Measurements from ENCODE around the gene CADM1. TPM values are rescaled to one million over a fixed set of nuclear protein-coding genes. Genes with fewer than 3 reads are reported as not detected.

The CADM1 gene
- polyA plus RNA-seq, 1 experiment, result 31.8 TPM

DNA sequence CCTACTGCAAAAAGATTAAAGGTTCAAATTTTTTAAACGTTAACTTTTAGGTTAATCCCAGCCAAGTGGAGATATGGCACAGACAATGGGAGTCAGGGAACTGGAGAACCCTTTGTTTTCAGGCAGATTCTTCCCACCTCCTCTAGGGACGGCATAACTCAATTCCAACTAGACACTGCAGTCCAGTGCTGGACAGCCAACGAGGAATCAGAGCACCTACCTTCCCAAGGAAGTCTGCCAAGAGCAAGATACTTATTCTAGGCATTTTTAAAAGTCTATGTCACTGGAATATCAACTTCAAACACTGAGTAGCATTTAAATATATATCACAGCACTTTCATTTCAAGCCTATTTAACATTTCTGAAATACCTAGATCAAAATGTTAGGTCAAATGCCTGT is 7.3 kb downstream of the CADM1 start:
- POLR2A ChIA-PET, result no interaction called here
- Histone ChIP-seq H3K36me3 (ENCODE audit: control insufficient read depth, insufficient read depth, low read length) (no peaks in the 10 kb centered on the region), H3K4me3 (ENCODE audit: low read depth, low read length) (no peak overlapping the region), H3K27me3 (ENCODE audit: control insufficient read depth, insufficient read depth, low read length) (peaks cover 6% of the 10 kb centered on the region; the same call in 1 of the 2 replicates)
- TF ChIP-seq, protein P1, sequence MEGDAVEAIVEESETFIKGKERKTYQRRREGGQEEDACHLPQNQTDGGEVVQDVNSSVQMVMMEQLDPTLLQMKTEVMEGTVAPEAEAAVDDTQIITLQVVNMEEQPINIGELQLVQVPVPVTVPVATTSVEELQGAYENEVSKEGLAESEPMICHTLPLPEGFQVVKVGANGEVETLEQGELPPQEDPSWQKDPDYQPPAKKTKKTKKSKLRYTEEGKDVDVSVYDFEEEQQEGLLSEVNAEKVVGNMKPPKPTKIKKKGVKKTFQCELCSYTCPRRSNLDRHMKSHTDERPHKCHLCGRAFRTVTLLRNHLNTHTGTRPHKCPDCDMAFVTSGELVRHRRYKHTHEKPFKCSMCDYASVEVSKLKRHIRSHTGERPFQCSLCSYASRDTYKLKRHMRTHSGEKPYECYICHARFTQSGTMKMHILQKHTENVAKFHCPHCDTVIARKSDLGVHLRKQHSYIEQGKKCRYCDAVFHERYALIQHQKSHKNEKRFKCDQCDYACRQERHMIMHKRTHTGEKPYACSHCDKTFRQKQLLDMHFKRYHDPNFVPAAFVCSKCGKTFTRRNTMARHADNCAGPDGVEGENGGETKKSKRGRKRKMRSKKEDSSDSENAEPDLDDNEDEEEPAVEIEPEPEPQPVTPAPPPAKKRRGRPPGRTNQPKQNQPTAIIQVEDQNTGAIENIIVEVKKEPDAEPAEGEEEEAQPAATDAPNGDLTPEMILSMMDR (IDR thresholded peaks at IDR 0.05; ENCODE audit: insufficient read depth, low read depth, low read length), result no peak
- CTCF ChIA-PET, result no interaction called here
- no peak for DNase-seq (ENCODE audit: low read depth)

DNA sequence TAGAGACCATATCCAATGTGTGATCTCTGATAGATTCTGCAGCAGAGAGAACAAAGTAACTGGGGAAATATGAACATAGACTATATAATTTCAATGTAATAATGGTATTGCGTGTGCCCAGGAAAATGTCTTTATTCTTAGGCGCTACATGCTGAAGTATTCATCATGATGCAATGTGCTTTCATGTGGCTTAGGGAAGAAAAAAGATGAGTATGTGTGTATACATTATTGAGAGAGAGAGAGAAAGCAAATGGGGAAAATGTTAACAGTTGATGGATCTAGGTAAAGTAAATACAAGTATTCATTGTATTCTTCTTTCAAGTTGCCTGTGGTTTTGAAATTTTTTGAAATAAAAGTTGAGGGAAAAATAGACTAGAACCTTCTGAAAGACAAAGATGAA is 10.3 kb downstream of the CADM1 start:
- TF ChIP-seq, protein P1 (IDR thresholded peaks at IDR 0.05; ENCODE audit: insufficient read depth, low read depth, low read length), result no peak
- CTCF ChIA-PET, result no interaction called here
- Histone ChIP-seq H3K4me3 (ENCODE audit: low read depth, low read length) (no peak overlapping the region), H3K27me3 (ENCODE audit: control insufficient read depth, insufficient read depth, low read length) (no peaks in the 10 kb centered on the region), H3K36me3 (ENCODE audit: control insufficient read depth, insufficient read depth, low read length) (no peaks in the 10 kb centered on the region)
- DNase-seq (ENCODE audit: low read depth), result no peak
- POLR2A ChIA-PET, result no interaction called here

DNA sequence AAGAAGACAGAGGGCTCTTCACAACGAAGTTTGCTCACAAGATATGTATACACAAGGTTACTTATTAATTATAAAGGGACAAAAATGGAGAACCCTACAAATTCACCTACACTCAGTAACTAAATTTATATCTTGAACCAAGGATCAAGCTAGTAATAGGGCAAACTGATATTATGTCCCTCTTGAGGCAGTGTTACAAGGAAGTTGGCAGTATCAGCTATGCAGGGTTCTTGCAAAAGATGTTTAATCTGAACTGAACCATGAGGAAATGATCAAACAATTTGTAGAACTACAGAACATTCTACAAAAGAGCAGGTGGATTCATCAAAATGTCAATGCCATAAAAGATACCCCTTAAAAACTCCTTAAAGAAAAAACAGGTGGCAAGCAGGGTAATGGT is 10.7 kb downstream of the CADM1 start:
- ChIA-PET CTCF (interaction anchor here (0.6 kb wide), 1 partner anchor 635 kb away, joined by 3 read pairs; no protein-coding TSS in a partner anchor), POLR2A (no interaction called here)
- no peaks in the 10 kb centered on the region for H3K36me3 ChIP-seq (ENCODE audit: control insufficient read depth, insufficient read depth, low read length)
- no peak for DNase-seq (ENCODE audit: low read depth)
- TF ChIP-seq, protein P1 (IDR thresholded peaks at IDR 0.05; ENCODE audit: insufficient read depth, low read depth, low read length), result no peak
- no peak overlapping the region for H3K4me3 ChIP-seq (ENCODE audit: low read depth, low read length)
- H3K27me3 ChIP-seq (ENCODE audit: control insufficient read depth, insufficient read depth, low read length), result no peaks in the 10 kb centered on the region

DNA sequence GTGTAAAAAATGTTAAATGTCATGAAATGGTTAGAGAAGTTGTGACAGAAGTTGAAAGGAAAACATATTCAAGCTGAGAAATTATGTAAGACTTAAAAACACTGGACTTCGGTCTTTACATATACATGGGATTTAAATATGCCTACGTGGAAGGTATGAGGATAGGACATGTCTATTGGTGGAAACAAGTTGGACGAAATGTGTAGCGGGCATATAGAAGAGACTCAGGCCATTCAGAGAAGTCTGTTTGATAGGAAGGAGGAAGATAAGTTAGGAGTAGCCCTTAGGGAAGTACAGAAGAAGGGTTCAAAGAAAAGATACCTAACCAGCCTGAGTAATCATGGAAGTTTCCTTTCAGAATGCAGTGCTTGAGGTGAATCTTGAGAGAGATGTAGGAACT is 14.7 kb downstream of the CADM1 start:
- Histone ChIP-seq H3K27me3 (ENCODE audit: control insufficient read depth, insufficient read depth, low read length) (no peaks in the 10 kb centered on the region), H3K36me3 (ENCODE audit: control insufficient read depth, insufficient read depth, low read length) (no peaks in the 10 kb centered on the region), H3K4me3 (ENCODE audit: low read depth, low read length) (no peak overlapping the region)
- DNase-seq (ENCODE audit: low read depth), result no peak
- CTCF ChIA-PET, result no interaction called here
- POLR2A ChIA-PET, result no interaction called here
- TF ChIP-seq, protein P1 (IDR thresholded peaks at IDR 0.05; ENCODE audit: insufficient read depth, low read depth, low read length), result no peak

DNA sequence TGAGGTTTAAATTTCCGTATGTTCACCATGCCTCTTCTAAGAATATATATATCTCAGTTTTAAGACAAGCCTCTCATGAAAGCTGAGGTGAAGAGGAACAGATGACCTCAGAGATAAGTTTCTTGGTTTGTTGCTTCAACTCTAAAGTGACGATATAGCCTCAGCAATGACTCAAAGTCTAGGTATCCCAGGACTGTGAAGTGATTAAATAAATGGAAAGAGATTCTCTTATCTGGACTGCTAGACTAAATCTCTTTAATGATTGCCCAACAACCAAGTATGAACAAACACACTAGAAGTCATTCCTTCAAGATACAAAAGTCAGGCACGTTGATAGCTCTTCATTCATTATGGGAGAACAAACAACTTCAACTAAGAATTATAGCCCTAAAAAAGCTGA is 15.3 kb downstream of the CADM1 start:
- H3K27me3 ChIP-seq (ENCODE audit: control insufficient read depth, insufficient read depth, low read length), result no peaks in the 10 kb centered on the region
- DNase-seq (ENCODE audit: low read depth), result peak; percentile 74
- TF ChIP-seq, protein P1 (IDR thresholded peaks at IDR 0.05; ENCODE audit: insufficient read depth, low read depth, low read length), result no peak
- CTCF ChIA-PET, result interaction anchor here (0.7 kb wide), 1 partner anchor 12 kb away, joined by 3 read pairs; no protein-coding TSS in a partner anchor
- POLR2A ChIA-PET, result no interaction called here
- no peak overlapping the region for H3K4me3 ChIP-seq (ENCODE audit: low read depth, low read length)
- no peaks in the 10 kb centered on the region for H3K36me3 ChIP-seq (ENCODE audit: control insufficient read depth, insufficient read depth, low read length)

All from BJ (cell line).